IPS DF 4.7 (cell line): ENCODE results near the gene DDX25.
"Not testable (repeated sequence)": the region's sequence is repeated elsewhere in the genome, so short reads cannot be mapped to it uniquely, and the experiment has no call there.

Experiments
- DNase-seq: peaks from one replicate; pipeline ENCODE4 v3.0.0-alpha.2; 2013; ENCODE audit warnings: low spot score; ENCODE audit errors: extremely low read depth

Gene DDX25

DNA sequence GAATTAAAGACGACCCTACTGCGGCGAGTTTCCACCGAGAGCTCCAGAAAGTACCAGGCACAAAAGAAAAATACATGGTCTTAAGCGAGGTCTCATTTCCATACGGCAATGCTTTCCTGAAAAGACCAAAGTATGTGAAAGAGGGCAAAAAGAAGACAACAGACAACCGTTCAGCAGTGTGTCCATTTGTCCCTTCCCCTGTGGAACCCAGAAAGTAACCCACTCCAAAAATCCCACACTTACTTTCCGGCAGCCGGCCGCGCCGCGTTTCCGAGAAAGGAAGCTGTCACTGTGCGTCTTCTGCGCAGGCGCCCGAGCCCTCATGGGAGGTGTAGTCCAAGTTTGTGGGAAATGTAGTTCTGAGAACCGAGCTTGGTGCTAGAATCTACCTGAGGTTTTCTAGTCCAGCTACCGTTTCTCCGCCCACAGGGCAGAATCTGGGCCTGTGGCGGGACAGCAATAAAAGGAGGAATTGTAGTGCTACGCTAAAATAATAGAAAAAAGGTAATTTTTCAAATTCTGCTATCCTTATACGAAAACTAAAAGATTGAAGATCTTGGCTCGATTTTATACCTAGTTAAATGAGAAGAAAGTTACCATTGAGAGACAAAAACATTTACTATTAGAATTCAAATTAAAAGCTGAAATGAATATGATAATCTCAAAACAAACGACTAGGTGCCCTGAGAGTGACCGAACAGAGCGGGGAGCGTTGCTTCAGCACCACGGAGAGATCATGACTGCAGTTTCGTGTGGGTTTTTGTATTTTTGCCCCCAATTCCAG, 1.2 kb upstream of the DDX25 start, which contains the start of gene PUS3:
Gene PUS3 (minus strand): TSS at position 280 of the 784 bp plus-strand sequence. CDS start 6,922 bp downstream, outside the sequence.
- DNase-seq: no peak

DNA sequence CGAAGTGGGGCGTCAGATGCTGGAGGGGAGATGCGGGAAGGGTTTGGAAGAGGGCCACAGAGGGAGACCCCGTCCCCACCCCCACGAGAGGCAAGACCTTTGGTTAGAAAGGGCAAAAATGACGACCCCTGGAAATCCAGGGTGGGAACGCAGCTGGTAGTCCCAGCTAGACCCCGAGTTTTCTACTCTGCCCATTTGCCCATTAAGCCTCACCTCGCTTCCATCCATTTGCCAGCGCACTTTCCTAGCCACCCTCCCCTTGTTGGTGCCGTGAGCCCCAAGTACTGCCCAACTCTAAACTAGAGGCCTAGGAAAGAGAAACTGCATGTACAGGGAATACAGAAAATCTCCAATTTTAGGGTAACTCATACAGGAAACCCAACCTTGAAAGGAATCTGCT, 370 bp downstream of the DDX25 start:
- DNase-seq: no peak

DNA sequence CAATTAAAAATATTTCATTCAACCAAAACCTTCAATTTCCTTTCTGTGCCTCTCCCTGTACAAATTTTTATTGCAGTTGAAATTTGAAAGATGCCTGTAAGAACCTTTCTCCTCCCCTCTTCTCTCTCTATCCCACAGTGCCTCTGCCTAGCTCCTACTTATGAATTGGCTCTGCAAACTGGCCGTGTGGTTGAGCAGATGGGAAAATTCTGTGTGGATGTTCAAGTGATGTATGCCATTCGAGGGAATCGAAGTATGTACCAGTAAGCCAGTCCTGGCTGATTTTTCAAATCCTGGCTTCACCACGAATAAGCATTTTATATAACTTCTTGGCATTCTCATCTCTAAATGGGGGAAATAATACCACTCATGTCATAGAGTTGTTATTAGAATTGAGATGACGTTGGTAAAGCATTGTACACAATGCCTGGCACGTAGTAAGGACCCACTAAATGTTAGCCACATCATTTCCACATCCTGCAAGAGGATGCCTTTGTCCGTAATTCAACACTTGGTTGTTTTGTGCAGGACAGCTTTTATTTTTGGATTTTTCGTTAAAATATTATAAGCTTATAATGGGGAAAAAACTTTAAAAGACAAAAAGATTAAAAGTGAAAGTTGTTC, 6.0 kb downstream of the DDX25 start:
- DNase-seq: no peak

DNA sequence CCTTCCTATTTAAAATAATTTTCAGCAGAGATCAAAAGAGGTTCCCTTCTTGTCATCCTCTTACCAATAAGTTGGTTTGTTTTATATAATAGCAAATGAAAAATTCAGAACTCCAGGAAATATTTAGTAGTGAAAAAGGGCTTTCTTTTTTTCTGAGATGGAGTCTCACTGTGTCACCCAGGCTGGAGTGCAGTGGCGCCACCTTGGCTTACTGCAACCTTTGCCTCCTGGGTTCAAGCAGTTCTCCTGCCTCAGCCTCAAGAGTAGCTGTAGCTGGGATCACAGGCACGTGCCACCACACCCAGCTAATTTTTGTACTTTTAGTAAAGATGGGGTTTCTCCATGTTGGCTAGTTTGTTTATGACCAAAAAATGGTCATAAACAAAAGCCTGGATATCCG, 10.3 kb downstream of the DDX25 start:
- DNase-seq: not testable (repeated sequence)

DNA sequence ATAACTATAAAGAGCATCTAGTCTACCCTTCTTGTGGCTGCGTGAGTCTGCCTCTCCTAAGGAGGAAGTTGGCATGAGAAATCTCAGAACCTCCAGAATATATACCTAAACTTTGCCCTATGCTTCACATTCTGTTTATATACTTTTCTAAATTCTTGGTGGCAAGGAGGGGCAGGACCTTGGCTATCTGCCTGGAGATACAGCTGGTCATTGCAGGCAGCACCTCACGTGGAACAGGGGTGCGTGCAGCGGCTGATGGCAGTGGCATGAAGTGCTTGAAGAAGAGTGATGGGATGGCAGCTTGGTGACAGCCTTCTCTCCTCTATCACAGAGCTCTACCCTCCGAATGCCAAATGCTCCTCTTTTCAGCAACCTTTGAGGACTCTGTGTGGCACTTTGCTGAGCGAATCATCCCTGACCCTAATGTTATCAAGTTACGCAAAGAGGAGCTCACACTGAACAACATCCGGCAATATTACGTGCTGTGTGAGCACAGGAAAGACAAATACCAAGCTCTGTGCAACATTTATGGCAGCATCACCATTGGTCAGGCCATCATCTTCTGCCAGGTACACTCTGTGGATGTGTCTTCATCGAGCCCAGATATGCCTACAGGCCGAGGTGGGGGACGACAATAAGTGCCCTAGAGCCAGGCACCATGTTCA, 12.5 kb downstream of the DDX25 start:
- no peak for DNase-seq

DNA sequence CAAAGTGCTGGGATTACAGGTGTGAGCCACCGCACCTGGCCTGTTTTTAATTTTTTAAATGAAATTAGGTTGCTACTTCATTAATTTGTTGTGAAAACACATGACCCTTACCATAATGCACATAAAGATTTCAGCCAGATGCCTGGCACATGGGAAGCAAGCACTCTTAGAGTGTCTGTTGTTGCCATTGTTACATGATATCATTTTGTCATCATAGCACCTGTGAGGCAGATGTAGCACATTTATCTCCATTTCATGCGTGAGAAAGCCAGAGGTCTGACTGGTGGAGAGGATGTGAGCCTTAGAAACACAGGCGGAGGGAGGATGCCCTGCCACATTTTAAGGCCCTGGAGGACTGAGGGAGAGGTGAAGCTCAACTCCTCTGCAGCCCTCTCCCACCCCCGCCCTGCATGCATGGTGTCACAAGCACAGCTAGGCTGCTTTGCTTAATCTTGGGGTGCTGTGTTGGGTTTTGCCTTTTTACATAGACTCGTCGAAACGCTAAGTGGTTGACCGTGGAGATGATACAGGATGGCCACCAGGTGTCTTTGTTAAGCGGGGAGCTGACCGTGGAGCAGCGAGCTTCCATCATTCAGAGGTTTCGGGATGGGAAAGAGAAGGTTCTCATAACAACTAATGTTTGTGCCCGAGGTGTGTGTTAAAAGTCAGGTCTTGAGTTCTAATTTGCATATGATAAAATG, 14.0 kb downstream of the DDX25 start:
- no peak for DNase-seq

DNA sequence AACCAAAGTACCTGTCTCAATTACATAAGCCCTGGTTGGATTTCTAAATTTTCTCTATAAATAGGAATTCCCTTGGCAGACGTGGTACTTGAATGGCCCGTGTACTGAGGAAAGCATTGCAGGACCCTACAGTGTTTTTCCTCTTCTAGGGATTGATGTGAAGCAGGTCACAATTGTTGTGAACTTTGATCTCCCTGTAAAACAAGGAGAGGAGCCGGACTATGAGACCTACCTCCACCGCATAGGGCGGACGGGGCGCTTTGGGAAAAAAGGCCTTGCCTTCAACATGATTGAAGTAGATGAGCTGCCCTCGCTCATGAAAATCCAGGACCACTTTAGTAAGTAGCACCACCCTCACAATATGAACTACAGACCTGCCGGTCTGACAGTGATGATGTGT, 16.7 kb downstream of the DDX25 start:
- DNase-seq: no peak

DNA sequence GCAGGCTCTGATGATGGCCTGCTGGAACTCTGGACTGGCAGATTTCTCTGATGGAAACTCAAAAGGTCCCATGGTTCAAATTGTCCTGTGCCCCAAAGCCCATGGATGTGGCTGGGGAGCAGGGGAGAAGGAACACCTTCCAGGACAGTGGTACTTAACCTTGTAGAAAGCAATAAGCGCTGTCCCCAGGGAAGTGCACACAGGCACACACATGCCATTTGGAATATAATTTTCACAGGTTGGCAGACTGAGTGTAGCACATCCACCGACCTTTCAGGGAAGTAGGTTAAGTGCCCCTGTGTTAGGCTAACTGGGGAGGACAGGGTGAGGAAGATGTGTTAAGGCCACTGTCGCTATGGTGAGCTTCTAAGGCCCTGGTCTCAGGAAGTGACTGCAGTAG, 17.8 kb downstream of the DDX25 start:
- no peak for DNase-seq

DNA sequence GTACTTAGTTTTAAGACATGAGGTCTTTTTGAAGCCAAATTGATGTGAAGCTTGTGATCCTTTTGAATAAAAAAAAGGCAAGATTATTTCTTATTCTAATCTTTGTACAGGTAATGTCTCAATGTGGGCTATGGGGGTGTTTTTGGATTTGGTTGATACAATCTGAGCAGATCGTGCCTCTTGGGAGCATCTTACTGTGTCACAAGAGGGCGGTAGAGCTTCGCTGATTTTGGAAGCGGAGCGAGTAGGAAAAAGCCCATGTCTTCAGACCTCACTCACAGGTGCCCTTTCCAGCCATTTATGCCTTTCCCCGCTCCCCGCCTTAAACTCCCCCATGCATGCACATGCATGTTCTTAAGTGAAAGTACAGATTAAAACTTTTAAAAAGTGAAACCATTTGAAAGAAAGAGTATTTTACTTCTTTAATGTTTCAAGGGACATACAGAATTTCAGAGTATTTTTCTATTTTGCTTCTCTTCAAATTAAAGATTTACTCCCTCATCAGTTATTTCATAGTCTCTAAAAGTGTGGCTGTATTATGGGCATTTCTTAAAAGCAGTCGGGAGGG, 18.8 kb downstream of the DDX25 start:
- DNase-seq: peak; percentile 74

DNA sequence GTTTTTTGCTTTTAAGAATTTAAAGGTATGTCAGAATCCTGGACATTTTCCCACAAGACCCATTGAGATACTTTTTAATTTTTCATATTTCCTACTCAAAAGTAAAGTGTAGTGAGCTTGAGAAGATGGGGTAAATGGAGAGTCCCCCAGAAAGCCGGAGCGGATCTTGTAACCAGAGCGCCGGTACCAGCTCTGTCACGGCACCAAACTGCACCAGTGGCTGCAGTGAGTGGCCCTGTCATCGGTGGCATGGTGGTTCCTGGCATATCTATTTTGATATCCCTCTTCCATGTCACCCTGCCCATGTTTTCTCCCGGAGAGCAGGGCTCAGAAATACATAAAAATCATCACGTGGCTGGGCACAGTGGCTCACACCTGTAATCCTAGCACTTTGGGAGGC, 19.3 kb downstream of the DDX25 start:
- DNase-seq: no peak

DNA sequence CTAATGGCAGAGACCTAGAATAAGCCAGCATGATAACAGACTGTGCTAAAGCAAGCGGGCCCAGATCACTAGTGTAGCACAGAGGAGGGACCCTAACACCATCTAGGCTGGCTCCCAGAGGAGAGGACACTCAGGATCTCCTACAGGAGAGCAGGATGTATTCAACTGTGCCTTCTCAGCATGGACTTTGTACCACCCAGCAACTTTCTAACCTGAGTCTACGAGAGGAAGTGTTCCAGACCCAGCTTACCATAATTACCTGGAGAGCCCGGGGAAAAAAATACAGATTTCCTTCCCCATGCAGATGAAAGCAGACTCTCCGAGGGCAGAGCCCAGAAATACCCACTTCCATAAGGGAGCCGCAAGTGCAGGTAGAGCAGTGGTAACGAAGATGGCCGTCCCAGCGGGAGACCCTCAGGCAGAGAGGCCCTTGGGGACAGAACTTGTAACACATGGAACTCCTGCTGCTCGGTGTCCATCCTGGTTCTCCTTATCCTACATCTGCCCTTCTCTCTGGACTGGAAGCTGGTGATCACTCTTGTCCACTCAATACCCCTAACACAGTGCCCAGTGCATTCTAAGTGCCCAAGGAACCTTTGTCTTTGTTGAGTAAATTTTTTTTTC, 20.2 kb downstream of the DDX25 start:
- no peak for DNase-seq

DNA sequence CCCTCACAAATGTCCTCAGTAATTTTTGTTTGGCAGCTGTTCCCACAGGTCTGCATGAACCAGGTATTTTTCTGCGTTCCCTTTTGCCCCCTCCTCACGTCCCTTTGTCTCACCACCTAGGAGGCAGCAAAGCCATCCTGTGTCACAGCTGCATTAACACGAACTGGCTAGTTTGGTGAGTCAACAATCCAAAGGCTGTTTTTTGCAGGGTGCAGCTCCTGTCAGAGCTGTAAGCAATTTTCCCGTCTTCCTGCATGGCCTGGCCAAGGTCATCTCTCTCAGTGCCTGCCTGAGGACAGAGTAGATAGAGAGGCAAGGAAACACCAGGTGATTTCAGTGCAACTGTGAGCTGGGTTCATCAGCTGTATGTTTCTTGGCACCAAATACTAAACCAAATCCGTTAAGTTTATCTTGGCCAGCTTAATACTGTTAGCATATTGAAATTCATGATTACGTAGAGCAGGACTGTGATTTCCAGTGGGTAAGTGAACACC, 21.0 kb downstream of the DDX25 start:
- DNase-seq: no peak

DNA sequence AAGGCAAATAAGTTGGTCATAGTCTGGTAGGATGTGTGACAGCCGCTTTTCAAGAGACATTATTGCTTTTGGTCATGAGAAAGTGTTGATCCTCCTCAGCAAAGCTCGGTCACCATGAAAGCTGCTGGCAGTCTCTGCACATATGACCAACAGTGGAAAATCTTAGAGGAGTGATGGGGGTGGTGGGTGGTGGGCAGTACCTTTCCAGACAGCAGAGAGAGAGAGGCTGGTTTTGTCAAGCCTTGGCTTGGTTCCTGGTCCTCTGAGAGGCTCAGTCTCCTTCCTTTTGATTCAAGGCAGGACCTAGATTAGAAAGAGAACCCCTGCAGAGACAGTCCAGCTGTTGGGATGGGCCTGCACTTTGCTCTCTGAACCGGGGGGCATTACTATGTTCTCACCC, 21.5 kb downstream of the DDX25 start:
- DNase-seq: no peak

DNA sequence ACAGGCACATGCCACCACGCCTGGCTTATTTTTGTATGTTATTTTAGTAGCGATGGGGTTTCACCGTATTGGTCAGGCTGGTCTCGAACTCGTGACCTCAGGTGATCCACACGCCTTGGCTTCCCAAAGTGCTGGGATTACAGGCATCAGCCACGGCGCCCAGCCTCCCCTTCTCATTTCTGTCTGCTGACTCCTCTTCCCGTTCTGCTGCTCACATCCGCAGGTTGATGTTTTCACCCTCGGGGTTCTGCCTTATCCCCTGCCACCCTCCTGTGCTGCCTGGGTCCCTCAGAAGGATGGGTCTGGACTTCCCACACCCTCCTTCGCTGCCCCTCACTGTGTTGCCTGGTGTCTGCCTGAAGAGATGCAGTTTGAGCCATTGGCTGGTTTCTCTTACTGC, 22.4 kb downstream of the DDX25 start:
- DNase-seq: no peak

DNA sequence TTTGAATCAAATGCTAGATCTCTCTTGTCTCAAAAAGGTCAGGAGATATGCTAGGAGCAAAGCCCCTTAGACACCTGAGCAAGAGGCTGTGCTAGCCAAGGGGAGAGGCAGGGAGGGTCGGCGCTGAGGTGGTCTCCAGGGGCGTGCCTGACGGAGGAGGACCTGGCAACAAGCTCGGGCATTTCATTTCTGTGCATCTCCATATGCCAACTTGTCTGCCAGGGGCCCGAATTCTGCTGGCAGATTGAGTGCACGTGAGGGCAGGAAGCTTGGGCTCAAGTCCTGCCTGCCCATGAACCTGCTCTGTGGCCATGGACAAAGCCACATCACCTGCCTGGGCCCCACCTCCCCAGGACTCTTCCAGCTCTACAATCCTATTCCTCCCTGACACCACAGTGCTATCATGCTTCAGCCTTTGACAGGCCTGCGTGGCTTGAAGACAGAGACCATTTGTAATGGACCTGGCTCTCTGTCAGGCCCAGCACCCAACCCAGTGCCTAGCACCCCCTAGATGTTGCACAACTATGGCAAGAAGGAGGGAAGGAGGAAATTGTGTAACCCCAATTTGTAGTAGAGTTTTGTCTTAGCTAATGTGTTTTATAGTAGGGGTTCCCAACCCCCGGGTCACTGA, 25.3 kb downstream of the DDX25 start:
- no peak for DNase-seq

DNA sequence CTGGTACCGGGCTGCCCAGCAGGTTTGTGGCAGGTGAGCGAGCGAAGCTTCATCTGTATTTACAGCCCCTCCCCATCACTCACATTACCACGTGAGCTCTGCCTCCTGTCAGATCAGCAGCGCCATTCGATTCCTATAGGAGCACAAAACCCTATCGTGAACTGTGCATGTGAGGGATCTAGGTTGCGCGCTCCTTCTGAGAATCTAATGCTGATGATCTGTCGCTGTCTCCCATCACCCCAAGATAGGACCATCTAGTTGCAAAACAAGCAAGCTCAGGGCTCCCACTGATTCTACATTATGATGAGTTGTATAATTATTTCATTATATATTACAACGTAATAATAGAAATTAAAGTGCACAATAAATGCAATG, 25.8 kb downstream of the DDX25 start:
- DNase-seq: no peak

DNA sequence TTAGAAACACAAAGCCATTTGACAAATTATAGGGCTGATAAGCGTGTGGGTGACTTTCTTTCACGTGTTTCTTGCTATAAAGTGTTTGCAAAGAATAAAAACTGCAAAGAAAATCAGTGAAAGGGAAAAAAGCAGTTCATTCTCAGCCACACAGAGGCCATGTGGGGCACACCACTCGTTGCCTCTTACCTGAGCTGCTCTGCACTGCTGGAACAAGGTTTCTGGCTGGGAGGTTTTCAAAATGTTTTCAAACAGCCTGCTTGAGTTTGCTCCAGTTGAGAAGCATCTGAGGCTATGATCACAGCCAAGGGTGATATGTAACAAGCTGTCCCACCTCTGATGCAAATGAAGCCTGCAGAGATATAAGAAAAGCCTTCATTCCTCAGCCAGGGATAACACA, 26.8 kb downstream of the DDX25 start:
- DNase-seq: no peak

DNA sequence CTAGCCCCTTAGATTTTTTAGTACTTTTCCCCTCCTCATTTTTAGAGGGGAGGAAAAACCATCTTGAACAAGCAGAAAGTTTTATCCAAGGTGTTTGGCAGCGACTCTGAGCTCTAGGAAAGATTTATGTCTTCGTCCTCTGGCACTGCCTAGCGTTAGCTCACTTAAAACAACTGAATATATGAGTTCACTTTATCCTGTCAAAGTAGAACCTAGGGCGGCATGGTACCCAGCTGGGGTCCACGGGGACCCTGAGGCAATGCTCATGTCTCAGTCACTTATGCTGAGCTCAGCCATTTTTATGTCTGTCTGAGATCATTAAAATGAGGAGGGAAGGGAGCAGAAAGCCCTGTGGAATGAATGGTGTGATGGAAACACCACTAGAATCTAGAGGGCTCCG, 27.4 kb downstream of the DDX25 start:
- no peak for DNase-seq

DNA sequence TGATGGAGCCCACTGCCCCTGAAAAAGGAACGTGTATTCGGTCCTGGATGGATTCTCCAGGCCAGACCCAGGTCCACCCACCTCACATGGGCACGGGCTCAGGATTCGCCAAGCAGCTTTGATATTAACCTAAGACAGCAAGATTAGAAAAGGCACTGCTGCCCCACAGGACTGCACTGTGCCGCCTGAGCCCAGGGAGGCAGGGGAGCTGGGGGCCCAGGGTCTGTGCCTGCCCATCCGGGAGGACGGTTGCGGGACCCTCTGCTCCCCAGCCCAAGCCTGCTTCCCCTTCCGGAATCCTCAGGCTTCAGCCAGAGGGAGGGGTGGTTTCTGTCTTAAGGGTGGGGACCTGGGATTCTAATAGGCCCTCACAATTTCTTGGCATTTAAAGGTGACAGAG, 28.0 kb downstream of the DDX25 start:
- DNase-seq: no peak

DNA sequence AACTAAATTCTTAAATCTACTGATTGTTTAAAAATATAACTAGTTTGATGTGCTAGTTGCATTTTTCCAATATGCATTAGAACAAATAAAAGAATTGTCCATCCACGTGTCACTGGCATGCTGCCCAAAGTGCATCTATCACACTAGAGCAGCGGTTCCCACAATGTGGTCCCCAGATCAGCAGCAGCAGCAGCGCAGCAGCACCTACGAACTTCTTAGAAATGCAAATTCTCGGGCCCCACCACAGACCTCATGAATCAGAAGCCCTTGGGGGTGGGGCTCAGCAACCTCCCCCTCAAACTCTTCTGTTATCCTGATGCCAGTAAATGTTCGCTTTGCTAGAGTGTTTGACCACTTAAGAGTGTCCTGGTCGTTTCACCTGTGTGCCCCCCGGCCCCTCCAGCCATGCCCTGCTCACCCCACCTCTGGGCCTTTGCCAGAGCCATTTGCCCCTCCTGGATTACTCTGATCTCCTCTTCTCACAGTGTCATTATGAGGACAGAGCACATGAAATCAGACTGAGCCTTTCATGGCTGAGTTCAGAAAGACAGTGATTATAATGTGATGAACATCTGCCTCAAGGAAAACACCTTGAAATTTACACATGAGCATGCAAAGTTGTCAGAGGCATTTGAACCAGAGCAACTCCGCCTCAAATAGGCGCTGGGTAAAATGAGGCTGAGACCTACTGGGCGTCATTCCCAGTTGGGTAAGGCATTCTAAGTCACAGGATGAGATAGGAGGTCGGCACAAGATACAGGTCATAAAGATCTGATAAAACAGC, 28.9 kb downstream of the DDX25 start:
- DNase-seq: no peak
